Measurements from ENCODE around the gene SQOR.
"Not testable (repeated sequence)": the region's sequence is repeated elsewhere in the genome, so short reads cannot be mapped to it uniquely, and the experiment has no call there.

The SQOR gene

DNA sequence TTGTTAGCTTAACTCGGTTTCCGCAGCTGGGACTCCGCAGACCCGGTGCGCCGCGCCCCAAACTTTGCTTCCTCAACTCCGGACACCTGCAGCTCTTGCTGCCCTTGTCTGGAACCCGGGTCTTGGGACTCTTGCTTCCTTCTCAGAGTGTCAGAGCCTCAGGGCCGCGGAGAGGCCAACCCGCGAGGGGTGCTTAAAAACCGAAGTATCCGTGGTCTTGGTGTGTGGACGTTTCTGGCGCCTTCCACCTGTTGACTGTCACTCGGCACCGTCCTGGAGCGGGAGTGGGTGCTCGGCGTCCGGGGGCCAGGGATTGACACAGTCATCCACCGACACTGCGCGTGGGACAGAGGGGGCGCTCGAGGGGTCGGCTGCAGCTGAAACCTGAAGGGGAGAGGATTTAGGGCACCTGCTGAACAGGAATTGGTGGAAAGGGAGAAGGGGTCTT lies 386 bp downstream of the SQOR start:
- peak; percentile 70 for DNase-seq

DNA sequence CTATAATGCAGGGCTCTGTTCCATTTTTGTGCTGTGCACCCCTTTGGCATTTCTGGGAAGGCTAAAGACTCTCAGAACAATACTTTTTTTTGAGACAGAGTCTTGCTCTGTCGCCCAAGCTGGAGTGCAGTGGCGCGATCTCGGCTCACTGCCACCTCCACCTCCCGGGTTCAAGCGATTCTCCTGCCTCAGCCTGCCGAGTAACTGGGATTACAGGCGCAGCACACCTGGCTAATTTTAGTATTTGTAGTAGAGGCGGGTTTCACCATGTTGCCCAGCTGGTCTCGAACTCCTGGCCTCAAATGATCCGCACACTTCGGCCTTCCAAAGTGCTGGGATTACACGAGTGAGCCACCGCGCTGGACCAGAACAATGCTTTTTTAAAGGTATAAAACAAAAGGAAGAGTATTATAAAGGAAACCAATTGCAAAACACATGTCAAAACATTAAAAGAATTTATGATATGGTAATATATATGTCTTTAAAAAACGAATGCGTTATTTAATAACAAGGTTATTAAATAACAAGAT lies 999 bp downstream of the SQOR start:
- peak; percentile 38 for DNase-seq

DNA sequence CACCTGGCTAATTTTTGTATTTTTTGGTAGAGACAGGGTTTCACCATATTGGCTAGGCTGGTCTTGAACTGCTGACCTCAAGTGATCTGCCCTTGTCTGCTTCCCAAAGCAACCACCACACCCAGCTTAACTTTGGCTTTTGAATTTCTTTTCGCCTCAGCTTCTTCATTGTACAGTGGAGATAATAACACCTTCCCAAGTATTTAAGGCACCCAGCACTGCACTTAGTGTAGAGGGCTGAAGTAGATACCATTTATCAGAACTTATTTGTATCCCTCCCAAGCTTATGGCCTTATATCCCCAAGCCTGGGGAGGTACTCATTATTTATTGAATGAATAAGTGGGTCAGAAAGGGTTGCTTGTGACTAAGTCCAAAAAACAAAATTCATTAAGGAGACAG lies 2.3 kb downstream of the SQOR start:
- DNase-seq = peak; percentile 12

DNA sequence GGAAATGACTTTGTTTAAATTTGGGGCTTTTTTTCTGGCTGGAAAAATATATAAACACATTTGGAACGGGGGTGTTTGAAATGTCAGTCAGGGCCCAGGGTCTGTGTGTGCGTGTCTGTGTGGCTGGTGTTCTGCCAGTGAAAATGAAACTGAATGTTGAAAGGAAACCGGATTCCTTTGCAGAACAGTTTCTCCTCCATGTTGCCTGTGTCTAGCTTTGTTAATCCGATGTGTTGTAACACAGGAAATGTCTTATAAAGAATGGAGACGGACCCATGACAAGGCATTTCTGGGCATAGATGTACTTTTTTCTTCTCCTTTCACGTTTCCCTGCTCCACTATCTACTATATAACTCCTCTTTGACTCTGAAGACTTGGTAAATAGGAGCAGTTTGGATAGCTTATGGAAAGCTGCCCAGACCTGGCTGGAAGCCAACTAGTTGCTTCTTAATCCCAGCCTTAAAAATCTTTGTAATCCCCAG lies 2.8 kb downstream of the SQOR start:
- peak; percentile 75 for DNase-seq

DNA sequence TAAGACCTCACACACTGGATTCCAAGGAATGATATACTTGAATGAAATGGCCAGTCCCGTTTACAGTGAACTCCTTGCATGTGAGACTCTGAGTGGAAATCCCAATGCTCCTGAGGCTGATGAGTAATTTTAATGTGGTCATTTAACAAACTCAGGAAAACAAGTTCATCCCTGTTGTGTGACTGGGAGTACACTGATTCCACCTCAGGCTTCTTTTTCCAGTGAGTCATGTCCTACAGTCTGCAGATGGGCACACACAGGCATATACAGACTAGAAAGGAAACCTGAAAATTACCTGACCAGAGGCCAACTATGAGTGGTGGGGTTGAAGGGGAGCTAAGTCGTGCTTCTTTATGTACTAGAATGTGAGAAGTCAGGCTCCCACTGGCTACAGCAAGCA lies 5.8 kb downstream of the SQOR start:
- no peak for DNase-seq

DNA sequence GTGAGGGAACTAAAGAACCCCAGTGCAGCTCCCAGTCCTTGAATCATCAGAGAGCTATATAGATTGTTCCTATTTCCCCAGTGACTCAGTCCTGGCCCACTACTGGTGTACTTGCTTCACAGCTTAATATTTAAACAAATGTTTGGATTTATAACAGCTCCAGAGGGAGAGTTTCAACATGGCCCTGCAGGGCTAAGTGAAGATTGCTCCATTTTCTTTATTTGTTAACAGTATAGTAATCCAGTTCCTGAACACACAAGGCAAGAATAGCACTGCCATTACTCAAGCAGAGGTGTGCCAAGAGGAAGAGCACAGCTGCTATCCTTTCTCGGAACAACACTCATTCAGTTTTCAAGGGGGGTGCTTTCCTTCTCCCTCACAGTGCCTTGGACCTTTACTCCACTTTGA lies 6.5 kb downstream of the SQOR start:
- no peak for DNase-seq

DNA sequence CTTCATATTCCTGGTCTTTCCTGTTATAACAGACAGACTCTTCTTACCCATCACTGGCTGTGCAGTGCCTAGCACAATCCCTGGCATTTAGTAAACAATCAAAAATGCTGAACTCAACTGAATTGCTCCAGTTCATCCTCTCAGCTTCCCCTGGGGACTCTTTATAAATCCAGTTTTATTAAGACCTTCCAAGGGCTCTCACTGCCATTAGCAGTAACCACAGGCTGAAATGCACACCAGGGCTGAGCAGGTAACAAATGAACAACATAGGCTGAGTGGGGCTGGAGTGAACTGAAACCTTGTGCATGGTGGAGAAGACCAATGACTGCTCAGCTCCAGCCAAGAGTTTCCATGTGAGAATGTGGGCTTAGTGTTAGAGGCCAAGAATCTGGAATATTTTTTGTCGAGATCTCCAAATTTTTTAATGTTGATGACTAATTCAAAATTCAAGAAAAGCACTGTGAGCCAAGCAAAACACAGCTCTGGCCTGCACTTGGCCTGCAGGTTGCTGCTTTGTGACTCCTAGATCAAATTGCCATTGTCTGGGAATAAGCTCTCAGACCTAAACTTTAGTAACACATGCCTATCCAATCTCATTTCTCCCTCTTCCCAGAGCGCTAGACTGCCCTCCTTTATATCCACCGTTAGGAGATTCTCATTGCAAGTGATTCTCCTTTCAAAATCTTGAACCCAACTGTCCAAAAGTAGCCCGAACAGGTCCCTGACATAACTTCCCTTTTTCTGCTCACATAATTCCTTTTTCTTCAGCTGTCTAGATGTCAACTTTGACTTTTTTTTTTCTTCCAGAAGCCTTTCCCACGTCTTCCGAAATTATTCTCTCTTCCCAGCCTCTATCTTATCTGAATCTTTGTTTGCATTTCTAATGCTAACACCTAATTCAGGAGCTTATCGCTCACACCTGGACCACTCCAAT lies 7.4 kb downstream of the SQOR start:
- DNase-seq = no peak

DNA sequence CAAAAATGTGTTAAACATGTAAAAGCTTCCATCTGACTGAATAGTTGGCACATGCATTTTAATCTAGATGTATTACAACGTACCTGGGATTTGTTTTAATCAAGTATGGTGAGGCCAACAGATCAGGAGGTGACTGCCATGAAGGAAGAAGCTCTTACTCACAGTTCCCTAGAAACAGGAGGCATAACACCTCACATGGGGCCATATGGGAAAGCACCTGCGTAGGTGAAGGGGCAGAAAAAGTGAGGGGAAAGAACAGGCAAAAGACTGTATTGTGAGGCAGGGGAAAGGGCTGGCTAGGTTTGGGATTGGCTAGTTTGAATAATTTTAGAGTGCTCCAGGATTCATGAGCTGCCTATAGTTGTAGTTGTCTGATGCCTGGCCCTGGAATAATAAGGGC lies 9.6 kb downstream of the SQOR start:
- DNase-seq = no peak

DNA sequence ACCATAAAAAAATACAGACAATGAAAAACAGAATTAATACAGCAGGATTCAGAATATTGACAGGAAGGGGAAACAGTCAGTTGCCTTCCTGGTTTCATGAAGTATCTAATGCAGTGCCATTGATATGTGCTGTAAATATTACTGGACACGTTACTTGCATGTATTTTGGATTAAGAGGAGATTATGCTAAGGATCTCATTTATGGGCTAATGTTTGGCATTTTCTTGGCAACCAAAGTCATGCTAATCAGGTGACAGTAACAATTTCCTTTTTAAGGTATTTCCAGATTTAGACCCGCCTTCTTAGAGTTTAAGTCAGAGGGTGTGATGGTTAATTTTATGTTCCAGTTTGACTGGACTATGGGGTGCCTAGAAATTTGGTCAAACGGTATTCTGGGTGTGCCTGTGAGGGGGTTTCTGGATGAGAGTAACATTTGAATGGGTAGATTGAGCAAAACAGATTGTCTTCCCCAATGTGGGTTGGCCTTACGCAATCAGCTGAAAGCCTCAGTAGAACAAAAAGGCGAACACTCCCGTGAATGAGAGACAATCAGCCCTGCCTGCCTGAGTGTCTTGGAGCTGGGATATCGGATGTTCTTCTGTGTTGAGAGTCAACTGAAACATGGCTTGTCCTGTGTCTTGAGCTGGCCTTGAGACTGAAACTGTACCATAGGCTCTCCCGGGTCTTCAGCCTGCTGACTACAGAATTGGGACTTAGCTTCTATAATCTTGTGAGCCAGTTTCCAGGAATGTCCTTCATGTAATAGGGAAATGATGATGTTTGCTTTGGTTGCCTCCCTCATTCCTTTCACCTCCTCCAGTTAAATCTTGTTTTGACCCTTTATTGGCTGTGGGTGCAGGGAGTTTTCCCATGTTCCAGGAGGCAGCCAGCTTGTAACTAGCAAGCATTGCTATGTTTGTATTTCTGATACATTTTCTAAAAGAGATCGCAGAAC lies 10.5 kb downstream of the SQOR start:
- no peak for DNase-seq

DNA sequence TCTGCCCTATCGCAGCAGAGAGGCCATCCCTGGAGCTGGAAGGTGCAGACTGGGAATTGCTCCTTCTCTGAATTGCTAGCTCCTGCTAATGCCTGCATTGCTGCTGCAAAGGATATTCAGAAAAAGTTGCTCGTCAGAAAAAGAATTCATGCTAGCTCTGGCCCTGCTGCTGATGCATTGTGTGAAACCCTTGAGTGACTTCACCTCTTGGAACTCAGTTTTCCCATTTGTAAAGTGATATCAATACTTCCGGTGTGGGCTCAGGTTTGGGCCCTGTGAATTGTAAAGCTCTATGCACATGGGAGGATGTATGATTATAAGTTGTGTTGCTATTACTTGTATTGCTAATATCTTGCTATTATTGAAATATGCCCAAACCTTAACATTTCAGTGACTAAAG lies 11.4 kb downstream of the SQOR start:
- DNase-seq = no peak

DNA sequence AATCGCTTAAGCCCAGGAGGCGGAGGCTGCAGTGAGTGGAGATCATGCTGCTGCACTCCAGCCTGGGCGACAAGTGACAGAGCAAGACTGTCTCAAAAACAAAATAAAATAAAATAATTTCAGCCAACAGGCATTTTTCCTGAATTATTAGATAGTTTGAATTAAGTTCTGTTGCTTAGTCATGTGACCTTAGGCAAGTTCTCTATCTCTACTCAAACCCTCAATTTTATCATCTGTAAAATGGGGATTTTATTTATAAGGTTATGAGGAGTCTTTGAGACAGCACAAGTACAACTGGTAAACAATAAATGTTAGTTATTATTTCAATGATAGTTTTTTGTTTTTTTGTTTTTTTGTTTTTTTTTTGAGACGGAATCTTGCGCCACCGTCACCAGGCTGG lies 13.0 kb downstream of the SQOR start:
- DNase-seq = no peak

DNA sequence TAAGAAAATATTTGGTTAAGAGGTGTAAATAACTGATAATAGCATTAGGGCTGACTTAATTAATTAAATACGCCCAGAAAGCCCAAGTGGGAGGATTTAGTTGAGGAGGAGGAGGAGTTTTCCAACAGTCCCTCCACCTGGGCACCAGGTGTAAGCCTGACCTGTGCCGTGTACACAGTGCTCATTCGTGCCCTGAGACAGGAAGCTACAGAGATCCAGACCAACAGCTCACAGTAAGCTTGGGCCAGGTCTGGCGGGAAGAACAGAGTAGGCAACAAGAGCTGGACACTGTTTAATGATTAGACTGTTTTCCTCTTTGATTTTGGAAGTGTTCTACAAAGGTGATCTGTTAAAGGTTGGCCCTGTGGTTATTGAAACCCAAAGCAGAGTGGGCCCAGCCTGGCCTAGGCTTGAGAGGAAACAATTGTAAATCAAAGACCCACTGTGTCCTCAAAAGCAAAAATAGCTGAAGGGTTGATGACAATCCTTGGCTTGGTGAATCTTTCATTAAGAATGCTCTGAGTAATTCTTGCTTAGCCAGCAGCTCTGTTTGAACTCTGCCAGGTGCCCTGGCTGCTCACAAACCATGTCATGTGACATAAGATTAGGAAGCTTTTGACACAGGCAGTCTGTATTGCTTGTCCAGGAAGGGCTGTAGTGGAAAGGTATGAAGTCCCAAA lies 13.8 kb downstream of the SQOR start:
- peak; percentile 77 for DNase-seq

DNA sequence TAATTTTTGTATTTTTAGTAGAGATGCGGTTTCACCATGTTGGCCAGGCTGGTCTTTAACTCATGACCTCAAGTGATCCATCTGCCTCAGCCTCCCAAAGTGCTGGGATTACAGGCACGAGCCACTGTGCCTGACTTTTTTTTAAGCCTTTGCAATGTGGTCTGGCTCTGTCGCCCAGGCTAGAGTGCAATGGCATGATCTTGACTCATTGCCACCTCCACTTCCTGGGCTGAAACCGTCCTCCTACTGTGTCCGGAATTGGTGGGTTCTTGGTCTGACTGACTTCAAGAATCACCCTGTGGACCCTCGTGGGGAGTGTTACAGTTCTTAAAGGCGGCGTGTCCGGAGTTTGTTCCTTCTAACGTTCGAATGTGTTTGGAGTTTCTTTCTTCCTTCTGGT lies 15.2 kb downstream of the SQOR start:
- not testable (repeated sequence) for DNase-seq

DNA sequence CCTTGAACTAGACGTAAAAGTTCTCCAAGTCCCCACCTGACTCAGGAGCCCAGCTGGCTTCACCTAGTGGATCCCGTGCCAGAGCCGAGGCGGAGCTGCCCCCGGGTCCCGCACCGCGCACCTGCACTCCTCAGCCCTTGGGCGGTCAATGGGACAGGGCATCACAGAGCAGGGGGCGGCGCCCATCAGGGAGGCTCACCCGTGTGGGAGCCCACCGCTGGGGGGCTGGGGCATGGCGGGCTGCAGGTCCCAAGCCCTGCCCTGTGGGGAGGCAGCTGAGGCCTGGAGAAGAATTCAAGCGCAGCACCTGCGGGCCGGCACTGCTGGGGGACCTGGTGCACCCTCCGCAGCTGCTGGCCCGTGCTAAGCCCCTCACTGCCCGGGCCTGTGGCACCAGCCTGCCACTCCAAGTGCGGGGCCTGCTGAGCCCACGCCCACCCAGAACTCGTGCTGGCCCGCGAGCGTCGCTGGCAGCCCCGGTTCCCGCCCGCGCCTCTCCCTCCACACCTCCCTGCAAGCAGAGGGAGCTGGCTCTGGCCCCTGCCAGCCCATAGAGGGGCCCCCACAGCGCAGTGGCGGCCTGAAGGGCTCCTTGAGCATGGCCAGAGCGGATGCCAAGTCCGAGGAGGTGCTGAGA lies 16.2 kb downstream of the SQOR start:
- no peak for DNase-seq

DNA sequence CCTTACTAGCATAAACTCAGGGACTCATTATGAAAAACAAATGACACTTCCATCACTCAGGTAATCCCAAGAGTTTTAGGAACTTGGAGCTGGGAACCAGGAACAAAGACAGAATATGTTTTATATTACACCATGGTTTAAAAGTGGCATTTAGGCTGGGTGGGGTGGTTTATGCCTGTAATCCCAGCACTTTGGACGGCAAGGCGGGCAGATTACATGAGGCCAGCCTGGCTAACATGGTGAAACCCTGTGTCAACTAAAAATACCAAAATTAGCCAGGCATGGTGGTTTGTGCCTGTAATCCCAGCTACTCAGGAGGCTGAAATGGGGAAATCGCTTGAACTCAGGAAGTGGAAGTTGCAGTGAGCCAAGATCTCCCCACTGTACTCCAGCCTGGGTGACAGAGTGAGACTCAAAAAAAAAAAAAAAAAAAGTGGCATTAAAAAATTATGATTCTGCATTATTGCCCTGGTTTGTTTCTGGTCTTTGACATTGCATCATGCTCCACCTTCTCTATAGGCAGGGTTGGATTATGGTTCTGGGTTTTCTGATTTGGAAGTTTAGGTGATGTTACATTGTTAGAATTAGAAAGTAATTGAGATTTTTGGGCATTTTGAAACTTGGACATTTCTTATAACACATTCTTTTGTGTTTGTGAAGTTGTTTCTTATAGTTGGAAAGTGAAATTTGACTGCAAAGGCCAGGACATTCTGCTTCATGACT lies 19.0 kb downstream of the SQOR start:
- no peak for DNase-seq

DNA sequence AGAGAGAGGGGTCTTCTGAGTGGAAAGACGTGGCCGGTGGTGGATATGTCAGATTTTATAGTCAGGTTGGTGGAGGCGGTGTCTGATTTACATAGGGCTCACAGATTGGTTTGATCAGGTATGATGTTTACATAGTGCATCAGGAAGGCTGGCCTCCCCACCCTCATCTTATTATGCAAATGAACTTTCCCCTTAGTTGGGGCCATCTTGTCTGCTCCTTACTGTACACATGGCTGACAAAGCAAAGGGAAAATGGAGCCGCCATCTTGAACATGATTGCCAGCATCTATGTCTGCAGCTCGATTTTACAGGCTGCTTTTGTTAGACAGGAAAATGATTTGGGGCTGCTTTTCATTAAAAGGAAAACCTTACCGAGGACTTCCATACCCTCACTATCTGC lies 19.9 kb downstream of the SQOR start:
- no peak for DNase-seq

DNA sequence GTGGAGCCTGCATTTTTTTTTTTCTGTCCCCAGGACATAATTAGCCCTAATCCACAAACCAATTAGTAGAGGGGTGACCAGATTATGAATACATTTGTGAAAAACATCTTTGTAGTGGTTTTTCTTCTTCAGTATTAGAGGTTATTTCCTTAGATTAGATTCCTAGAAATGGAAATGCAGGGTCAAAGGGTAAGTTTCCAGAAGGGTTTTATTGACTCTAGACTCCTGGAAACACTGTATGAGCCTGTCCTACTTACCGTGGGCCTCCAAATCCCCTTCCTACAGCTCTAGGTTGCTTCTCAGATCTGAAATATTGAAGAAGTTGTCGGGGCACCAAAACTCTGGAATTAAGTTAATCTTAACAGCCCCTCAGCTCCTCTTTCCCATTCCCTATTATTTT lies 22.4 kb downstream of the SQOR start:
- DNase-seq = no peak

DNA sequence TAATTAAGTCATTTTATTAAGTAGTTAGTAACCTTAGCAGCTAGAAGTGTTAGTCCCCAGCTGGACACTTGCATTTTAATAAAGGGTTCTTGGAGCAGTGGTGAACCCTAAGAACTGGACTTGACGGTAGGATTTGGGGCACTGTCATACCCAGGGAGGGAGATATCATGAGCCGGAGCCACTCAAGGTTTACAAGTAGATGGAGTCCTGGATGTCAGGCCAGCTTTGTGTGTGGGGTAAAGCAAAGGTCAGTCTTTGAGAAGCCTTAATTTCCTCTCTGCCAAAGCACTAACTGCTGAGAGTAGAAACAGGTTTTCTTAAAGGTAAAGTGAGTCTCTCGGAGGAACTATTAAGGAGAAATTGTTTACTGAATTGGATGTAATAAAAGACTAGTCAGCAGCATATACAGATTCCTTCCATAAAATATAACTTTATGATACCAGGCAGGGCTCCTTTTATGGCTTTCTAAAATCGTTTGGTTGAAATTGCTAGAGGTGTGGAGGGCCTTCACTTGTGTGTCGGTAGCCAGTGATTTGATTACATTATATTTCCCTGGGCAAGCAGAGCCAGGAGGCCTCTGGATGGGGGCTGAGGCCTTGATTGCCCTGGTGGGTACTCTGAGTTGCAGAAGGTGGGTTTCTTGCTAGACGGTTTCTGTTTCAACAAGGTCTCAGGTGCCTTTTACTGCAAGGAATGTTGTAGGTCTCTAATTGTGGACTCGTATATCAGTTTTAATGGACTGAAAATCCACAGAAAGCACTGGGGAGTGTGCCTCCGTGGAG lies 23.1 kb downstream of the SQOR start:
- DNase-seq = no peak

DNA sequence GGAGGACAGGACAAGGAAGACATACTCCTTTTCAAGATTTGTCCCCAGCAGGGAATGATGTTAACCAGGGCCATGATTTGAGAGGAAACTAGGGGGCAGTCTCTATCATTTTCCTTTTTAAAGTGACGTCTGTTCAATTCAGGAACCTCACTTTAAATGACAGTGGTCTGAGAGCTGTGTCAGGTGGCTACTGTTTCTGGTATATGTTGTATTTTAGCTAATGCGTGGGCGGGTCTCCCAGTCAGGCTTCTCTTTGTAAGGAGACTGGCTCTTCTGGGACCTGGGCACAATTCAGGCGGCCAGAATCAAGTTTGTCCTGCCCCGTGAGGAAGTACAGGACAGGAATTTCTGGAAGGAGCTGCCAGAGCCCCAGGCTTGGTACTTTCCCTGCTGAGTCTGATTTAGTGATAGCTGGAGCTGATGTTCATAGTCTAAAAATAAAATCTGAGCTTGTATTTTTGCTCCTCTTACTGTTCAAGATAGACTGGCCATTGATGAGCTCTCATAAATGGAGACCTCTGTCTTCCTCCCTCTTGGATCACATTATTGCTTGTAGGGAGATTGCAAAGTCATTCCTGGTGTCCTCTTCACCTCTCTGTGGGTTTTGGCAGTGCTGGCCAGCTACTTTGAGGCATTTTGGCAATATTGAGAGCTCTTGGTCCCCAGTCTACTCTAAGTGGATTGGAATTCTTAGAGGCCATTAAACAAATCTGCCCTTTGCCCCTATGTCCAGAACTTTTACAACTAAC lies 25.6 kb downstream of the SQOR start:
- DNase-seq = no peak

DNA sequence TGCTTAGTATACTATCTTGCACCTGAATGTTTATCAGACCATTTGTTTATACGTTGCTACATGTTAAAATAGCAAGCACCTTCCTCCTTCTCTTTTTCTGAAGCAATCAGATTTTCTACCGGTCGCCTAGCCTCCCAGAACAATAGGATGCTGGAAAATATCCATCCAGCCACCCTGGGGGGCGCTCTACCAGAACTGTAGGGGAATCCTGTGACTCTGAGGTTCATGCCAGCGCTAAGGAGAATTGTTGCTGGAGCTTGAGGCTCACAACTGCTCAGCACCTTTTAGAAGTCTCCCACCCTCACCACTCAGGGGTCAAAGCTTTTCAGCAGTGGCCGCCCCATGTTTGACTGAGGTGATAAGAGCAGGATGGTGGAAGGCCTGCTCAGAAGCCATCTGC lies 27.5 kb downstream of the SQOR start:
- no peak for DNase-seq
